GM18505 (cell line): ENCODE data around the gene DNAJB2.
"Not testable (repeated sequence)": the region's sequence is repeated elsewhere in the genome, so short reads cannot be mapped to it uniquely, and the experiment has no call there.

Experiments used
- ATAC-seq: cut with Tn5 transposase; IDR thresholded peaks from one replicate; pipeline ENCODE4 v1.9.1; 2021; ENCODE audit not compliant: unreplicated experiment
- POLR2A ChIP-seq: IDR thresholded peaks from 4 replicates; pipeline ENCODE4 v1.6.1; 2011; ENCODE audit warnings: borderline replicate concordance; ENCODE audit not compliant: insufficient read depth, insufficient read length; ENCODE audit errors: extremely low read depth

DNAJB2 gene

GRCh38 chr2:219284501-219285372 is 5.6 kb downstream of the DNAJB2 start:
- no peak for TF ChIP-seq POLR2A
- no peak for ATAC-seq

GRCh38 chr2:219285373-219285735 is 6.2 kb downstream of the DNAJB2 start:
- no peak for TF ChIP-seq POLR2A
- ATAC-seq = no peak

GRCh38 chr2:219285894-219286425 is 6.8 kb downstream of the DNAJB2 start:
- no peak for ATAC-seq
- no peak for TF ChIP-seq POLR2A

GRCh38 chr2:219286436-219287115 is 7.4 kb downstream of the DNAJB2 start:
- no peak for ATAC-seq
- no peak for TF ChIP-seq POLR2A

- not testable (repeated sequence) for ATAC-seq
Observed at GRCh38 chr2:219287116-219287440, 7.9 kb downstream of the DNAJB2 start.

GRCh38 chr2:219287580-219288265 is 8.6 kb downstream of the DNAJB2 start:
- TF ChIP-seq POLR2A = no peak
- ATAC-seq = no peak

- ATAC-seq = no peak
- TF ChIP-seq POLR2A = no peak
Observed at GRCh38 chr2:219289195-219289536, 10.0 kb downstream of the DNAJB2 start.

GRCh38 chr2:219289537-219290361 is 10.6 kb downstream of the DNAJB2 start:
- no peak for TF ChIP-seq POLR2A
- no peak for ATAC-seq

GRCh38 chr2:219290381-219291171 is 11.4 kb downstream of the DNAJB2 start:
- no peak for ATAC-seq
- no peak for TF ChIP-seq POLR2A

- ATAC-seq = no peak
- no peak for TF ChIP-seq POLR2A
Observed at GRCh38 chr2:219291394-219291793, 12.2 kb downstream of the DNAJB2 start.

GRCh38 chr2:219291910-219292490 is 12.8 kb downstream of the DNAJB2 start:
- no peak for TF ChIP-seq POLR2A
- ATAC-seq = no peak

GRCh38 chr2:219292616-219293015 is 13.4 kb downstream of the DNAJB2 start:
- no peak for ATAC-seq
- no peak for TF ChIP-seq POLR2A

- TF ChIP-seq POLR2A = no peak
- no peak for ATAC-seq
Observed at GRCh38 chr2:219293736-219294231, 14.6 kb downstream of the DNAJB2 start.
